GM18951 (cell line): Measurements from ENCODE around the gene VPS50.
"Not testable (repeated sequence)": the region's sequence is repeated elsewhere in the genome, so short reads cannot be mapped to it uniquely, and the experiment has no call there.

Experiments
- POLR2A ChIP-seq: IDR thresholded peaks from 4 replicates; pipeline ENCODE4 v1.6.1; 2011; ENCODE audit warnings: mild to moderate bottlenecking; ENCODE audit not compliant: insufficient read length, insufficient read depth; ENCODE audit errors: extremely low read depth
- in situ Hi-C: fragments of 300-500 bp; cut with MboI; formaldehyde crosslinking; loops from one replicate; pipeline ENCODE4 v1.12.0; 2022; ENCODE audit warnings: low sequenced_read_pairs, mixed read lengths, inconsistent platforms; ENCODE audit not compliant: unreplicated experiment

The VPS50 gene

GRCh38 chr7:93320887-93321286 lies 88.7 kb downstream of the VPS50 start:
- TF ChIP-seq POLR2A = no peak
- in situ Hi-C loops = no loop called here

DNA sequence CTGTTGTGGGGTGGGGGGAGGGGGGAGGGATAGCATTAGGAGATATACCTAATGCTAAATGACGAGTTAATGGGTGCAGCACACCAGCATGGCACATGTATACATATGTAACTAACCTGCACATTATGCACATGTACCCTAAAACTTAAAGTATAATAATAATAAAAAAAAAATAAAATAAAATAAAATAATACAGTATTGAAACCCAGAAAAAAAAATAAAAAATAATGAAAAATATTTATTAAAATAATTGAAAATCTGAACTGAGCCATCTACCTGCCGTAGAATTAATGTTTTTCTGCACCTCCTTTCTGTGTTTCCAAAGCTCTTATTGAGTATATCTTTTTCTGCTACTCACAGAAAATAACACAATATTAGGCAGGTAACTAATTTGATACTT lies 94.1 kb downstream of the VPS50 start:
- in situ Hi-C loops = not testable (repeated sequence)

DNA sequence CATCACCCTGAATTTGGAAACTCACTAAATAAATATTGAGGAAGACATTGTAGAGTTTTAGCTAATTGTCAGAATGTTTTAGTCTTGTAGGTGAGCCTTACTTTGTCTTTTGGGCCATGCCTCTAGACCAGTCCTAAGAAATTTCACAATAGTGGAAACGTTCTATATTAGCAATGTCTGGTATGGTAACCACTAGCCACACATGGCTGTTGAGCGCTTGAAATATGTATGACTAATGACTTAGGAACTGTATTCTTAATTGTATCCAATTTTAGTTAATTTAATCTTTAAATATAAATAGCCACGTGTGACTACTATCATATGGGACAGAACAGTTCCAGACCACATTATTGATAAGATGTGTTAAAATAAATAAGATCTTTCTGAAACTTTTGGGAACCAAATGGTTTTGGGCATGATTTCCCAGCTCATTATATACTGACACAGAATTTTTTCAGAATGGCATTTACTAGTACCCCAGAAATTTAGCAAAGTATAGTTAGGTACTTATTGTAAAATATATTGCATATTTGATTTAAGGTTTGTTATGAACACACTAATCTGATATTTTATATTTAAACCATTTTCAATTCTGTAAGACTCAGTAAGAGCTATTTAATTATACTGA lies 95.0 kb downstream of the VPS50 start:
- in situ Hi-C loops = no loop called here
- no peak for TF ChIP-seq POLR2A

- TF ChIP-seq POLR2A = no peak
- in situ Hi-C loops = no loop called here
Measured at GRCh38 chr7:93331706-93332105, 99.5 kb downstream of the VPS50 start.

GRCh38 chr7:93332172-93332571 lies 100.0 kb downstream of the VPS50 start:
- in situ Hi-C loops = no loop called here
- no peak for TF ChIP-seq POLR2A

- in situ Hi-C loops = no loop called here
- TF ChIP-seq POLR2A = no peak
Measured at GRCh38 chr7:93337052-93337451, 104.9 kb downstream of the VPS50 start.

DNA sequence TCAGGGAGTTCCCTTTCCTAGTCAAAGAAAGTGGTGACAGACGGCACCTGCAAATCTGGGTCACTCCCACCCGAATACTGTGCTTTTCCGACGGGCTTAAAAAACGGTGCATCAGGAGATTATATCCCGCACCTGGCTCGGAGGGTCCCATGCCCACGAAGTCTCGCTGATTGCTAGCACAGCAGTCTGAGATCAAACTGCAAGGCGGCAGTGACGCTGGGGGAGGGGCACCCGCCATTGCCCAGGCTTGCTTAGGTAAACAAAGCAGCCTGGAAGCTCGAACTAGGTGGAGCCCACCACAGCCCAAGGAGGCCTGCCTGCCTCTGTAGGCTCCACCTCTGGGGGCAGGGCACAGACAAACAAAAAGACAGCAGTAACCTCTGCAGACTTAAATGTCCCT lies 110.0 kb downstream of the VPS50 start:
- in situ Hi-C loops = not testable (repeated sequence)

GRCh38 chr7:93350338-93350737 lies 118.2 kb downstream of the VPS50 start:
- in situ Hi-C loops = no loop called here
- no peak for TF ChIP-seq POLR2A

GRCh38 chr7:93352881-93353280 lies 120.7 kb downstream of the VPS50 start:
- in situ Hi-C loops = no loop called here
- TF ChIP-seq POLR2A = no peak

- no peak for TF ChIP-seq POLR2A
- in situ Hi-C loops = no loop called here
Measured at GRCh38 chr7:93354815-93355214, 122.6 kb downstream of the VPS50 start.

GRCh38 chr7:93359520-93360198 lies 127.5 kb downstream of the VPS50 start:
- in situ Hi-C loops = no loop called here
- TF ChIP-seq POLR2A = no peak

- no peak for TF ChIP-seq POLR2A
- in situ Hi-C loops = no loop called here
Measured at GRCh38 chr7:93361853-93362252, 129.7 kb downstream of the VPS50 start.

DNA sequence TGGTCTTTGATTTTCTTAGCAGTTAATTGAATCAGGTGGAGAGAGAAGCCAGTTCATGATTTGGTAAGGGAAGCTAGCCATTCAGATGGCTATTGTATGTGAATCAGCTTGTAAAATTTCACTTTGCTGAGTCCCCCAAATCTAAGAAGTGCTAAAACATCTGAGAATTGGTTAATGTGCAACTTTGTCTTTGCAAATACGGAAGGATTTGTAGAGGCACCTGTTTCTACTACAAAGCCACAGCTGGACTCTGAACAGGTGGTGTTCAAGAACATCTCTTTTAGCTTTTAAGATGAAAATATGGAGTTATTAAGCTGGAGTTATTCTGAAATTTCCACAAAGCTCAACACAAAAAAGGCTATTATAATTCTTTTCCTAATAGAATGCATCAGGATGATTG lies 132.6 kb downstream of the VPS50 start:
- TF ChIP-seq POLR2A = no peak
- in situ Hi-C loops = no loop called here

DNA sequence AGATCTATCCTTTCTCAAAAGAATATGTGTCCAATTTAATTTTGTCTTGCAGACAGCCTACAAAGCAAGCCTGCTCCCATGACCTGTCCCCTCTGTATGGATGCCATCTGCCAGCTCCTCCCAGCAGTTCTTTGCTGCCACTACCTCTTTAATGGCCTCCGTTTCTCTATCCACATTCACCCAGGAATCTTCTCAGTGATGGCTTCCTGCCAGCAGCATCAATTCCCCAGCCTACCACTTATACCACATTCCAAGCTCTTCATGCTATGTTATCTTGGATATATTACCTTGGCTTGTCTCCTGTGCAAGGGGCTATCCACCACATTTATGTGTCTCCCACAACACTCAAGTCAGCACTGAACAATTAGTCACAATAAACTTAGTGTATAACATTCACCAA lies 133.2 kb downstream of the VPS50 start:
- TF ChIP-seq POLR2A = no peak
- in situ Hi-C loops = no loop called here

DNA sequence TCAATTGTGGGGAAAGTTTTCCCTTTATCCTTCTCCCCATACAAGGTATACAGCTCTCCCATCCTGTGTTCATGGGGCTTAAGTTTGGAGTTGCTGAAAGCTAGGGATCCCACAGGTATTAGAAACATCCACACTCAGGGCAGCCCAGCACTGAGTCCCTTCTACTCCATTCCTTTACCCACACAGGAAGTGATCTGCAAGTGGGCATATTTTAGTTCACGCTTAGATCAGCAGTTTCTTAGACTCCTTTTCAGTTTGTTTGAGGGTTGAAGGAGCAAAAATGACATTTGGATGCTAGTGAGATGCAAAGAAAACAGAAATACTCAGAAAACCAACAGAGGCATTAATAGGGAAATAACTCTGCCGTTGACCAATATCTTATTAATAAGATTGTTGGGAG lies 134.7 kb downstream of the VPS50 start:
- no peak for TF ChIP-seq POLR2A
- in situ Hi-C loops = no loop called here
